Activated CD8-positive, alpha-beta memory T cell treated with anti-CD3 and anti-CD28 coated beads for 4 hours (primary cell): Measurements from ENCODE around the gene SEPTIN3.

ENCODE experiments used
- DNase-seq, 2 donors: peaks; one replicate each; pipeline ENCODE4 v3.0.0-alpha.2; 2020; ENCODE audit warnings: low read depth in 2 of 2

Gene SEPTIN3

DNA sequence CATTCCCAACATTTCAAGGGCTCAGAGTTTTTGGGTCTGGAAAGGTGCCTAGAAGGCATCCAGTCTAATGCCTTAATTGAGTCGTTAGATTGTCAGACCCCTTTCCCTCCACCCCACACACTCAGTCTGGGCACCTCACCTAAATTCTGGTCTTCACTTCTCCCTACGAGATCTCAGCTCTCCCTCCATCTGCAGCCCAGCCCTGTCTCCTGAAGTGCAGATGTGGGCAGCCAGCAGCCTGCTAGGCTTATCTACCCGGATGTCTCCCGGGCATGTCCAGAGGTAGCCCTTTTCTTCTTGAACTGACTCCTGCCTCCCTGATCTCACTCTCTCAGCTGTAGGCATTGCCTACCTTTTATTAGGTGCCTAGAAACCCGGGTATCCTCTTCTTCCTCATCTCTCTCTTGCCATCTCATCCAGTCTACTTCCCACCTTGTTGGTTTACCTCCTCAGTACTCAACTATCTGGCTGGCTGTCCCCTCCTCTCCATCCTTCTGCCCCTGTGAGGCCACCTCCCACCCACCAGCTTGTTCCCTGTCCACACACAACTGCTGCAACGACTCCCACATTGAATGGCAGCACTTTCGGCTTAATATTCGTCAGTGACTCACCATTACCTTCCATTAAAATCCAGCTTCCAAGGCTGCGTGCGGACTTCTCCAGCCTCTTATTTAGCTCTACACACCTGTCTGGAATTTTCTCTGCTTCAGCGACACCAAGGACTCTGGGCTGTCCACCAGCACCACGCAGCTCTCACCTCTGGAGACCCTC lies 6.2 kb downstream of the SEPTIN3 start:
- DNase-seq = no peak

DNA sequence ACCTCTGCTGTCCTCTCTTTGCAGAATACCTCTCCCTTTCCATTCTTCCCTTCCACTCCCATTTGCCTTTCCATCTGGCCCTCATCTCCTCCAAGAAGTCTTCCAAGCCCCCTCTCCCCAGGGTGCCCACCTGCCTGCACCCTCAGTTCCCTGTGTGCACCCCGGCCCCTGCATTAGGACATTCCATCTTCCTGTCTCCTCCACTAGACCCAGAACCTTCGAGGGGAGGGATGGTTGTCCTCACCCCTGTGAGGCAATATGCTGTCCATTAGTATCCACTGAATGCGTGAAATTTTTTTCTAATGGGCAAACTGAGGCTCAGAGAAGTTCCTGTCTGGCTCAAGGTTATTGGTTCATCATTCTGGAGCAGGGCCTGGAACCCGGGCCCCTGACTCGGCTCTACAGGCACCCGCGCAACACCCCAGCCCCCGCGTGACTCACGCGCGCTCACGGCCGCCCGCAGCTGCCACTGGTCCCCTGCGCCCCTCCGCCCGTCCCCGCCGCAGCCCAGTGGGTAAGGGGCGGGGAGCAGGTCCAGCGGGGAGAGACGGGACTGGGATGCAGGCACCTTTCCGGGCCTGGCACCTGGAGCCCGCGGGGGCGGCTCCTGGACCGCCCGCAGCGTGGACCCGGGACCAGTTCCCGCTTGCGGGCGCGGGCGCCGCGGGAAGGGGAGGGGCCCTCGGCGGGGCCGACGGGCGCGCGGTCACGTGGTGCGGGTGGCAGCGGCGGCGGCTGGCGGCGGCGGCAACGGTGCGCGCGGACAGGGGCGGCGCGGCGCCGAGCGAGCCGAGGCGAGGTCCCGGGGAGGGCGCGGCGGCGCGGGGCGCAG lies 7.0 kb downstream of the SEPTIN3 start:
- no peak for DNase-seq

DNA sequence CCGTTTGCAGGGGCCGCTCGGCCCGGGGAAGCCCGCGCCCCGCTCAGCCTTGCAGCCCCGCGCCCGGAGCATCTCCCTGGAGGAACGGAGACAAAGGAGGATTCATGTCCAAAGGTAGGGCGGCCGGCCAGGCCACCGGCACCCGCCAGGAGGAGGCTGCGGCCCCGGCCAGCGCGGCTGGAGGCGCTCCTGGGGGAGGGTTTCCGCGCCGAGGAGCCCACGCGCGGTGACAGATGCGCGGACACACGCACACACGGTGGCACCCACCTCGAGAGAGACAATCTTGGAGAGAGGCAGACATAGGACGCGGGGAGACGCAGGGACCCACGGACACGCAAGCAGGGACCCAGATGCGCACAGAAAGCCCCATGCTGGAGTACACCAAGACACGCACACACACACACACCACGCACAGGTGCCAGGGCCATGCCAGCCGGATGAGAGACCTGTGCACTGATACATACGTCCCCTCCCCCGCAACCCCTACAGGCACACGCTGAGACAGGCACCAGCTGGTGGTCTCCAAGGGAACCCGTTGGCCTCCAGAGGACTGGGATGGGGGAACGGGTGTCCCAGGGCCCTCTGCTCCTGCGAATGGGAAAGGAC lies 7.8 kb downstream of the SEPTIN3 start:
- no peak for DNase-seq

DNA sequence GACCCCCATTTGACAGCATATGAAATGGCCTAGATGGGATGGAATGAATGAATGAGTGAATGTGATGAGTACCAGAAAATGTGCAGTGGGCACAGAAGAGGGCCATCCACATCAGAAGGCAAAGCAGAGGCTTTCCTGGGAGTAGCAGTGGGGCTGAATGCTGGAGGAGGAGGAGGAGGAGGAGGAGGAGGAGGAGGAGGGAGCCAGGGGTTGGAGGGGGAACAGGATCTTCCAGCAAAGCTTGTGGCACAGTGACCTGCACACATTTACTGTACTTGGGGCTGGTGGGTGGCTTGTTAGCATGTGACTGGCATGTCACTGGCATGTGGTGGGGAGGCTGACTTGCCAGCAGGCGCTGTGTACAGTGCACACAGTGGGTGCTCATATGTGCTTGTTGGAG lies 9.5 kb downstream of the SEPTIN3 start:
- no peak for DNase-seq

DNA sequence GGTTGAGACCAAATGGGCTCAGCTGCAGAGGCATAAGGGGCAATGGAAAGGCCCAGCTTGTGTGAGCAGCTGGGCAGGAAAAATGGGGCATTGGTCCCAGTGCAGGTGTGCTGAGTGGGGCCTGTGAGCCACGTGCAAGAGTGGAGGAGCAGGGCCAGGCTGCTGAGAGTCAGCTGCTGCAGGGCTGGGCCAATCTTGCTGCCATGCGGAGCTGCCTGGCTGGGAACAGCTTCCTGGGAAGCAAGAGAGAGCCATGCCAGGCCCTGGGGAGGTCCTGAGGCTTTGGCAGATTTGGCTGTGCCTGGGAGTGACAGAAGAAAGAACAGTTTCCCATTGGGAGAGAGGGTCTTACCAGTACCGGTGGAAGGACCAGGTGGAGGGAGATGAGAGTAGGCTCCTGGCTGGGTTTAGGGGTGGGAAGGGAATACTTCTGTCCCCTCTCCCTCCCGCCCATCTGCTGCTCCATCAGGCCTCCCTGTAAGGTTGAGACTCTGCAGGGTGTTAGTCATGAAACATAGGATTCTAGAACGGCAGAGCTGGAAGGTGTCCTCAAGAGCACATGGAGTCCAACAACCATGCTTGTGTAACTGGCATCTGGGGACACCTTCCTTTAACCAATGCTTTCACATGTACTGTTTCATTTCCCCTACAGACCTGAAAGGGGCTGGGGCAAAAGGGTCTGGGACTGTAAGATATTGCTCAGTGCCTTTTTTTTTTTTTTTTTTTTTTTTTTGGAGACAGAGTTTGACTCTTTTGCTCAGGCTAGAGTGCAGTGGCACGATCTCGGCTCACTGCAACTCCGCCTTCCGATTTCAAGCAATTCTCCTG lies 10.4 kb downstream of the SEPTIN3 start:
- DNase-seq = no peak

DNA sequence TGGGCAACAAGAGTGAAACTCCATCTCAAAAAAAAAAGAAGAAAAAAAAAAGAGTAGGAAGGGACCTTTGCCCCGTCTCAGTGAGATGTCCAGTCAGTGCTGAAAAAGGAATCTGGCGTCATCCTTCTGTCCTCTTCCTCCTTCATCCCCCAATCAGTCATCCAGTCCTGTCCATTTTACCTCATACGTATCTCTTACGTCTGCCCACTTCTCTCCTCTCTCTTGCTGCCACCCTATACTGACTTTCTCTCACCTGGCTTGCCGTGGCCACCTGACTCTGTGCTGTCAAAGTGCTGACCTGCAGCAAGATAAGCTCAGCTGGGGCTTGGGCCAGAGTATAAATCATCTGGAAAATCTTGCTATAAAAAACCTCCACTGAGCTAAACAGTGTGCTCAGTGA lies 13.6 kb downstream of the SEPTIN3 start:
- no peak for DNase-seq

DNA sequence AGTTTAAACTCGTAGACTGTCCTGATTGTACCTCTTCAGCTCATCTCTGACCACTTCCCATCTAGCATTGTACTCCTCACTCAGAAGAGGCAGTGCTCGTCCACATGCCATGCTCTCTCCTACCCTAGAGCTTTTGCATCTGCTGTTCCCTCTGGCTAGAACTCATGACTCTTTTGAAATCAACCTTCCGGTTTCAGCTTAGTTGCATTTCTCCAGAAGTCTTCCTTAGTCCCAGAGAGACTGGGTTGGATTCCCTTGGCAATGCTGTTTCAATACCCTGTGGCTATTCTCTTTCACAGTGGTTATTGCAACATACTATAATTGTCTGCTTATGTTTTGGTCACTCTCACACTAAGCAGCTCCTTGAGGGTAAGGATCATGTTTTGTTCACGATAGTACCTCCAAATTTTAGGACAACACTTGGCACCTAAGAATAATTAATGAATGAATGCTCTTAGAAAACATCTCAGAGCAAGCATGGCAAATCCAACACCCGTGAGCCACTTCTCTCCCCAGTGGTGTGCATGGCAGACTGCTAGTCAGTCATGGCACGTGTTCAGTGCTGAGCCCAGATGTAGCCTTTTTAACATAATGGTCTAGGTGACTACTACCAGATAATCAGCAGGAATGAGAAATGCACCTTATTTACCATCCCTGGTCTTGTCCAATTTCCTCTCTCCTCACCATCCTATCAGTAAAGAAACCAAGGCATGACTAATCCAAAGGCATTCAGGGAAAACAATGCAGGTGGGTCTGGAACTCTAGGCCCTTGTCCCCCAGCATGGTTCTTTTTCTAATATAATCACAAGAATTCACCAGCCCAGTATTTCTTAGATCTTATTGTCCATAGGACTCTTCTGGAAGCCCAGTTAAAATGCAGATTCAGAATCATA lies 14.5 kb downstream of the SEPTIN3 start:
- no peak for DNase-seq

DNA sequence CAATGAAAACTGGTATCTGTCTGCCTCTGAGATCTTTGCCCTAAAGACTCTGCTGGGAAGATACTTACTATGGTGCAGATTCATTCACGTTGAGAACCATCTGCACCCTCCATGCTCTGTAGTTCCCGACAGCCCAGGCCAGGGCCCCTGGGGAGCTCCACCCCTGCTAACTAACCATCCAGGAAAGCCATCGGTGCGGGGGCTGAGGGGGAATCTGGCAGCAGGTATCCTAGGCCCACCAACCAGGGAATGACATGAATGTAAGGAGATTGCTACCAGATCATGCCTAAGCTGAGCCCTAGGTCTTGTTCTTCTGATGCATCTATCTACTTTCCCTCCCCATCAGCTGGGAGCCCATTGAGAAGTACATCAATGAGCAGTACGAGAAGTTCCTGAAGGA lies 18.0 kb downstream of the SEPTIN3 start:
- no peak for DNase-seq

DNA sequence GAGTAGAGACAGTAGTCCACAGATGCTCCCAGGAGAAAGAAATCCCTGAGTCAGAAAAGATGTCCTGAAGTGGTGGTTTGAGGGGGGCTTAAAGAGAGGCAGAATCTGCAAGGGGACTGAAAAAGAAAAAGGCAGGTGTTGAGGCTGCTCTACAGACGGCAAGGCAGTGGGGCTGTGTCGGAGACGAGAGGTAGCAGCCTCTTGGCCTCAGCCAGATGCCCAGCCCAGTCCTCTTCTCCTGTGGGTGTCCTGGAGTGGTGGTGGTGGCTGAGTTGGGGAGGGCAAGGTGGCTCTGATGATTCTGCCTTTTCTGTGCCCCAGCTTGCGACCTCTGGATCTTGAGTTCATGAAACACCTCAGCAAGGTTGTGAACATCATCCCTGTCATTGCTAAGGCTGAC lies 20.0 kb downstream of the SEPTIN3 start:
- no peak for DNase-seq

DNA sequence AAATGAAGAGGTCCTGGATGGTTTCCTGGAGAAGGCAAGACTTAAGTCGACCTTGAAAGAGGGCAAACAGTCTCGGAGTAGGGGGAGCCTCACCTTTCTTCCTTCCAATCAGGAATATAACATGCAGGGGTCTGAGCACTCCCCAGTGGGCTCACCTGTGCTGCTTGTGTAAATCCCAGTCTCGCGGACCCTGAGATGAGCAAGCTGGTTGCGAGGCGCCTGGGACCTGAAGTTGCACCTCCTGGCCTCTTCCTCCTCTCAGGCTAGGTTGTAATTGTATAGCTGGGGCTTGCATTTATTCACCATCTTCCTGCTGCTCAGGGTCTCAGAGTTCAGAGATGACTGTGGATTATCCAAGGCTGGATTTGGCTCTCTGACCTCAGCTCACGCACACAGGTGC lies 21.9 kb downstream of the SEPTIN3 start:
- DNase-seq = no peak

DNA sequence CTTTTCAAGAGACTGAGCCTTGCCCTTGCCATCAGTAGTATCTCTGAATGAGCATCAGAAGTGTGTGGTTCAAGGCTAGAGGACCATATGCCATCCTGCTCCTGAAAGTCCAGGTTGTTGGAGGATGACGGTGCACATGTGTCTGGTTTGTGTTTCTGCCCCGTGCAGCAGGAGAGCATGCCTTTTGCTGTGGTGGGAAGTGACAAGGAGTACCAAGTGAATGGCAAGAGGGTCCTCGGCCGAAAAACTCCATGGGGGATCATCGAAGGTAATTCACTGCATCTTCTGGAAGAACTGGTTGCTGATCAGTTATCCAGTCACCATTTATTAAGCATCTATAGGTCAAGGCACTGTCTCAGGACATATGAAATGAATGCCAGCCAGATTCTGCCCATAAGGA lies 23.3 kb downstream of the SEPTIN3 start:
- no peak for DNase-seq

DNA sequence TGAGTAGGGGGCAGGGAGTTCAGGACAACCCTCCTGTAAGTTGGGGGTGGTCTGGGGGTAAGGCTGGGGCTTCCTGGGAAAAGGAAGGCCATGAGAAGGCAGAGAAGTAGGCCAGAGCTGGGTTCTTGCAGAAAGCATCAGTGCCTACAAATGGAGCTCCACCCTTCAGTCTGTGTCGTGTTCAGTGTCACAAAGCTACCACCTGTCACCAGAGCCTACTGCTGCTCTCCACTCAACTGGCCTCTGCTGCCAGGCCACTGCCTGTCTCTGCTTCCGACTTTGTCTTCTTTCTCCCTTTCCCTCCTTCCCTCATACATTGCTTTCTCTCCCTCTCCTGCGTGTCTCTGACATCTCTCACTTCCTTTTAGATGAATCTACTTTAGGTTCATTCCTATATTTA lies 26.0 kb downstream of the SEPTIN3 start:
- DNase-seq = no peak

DNA sequence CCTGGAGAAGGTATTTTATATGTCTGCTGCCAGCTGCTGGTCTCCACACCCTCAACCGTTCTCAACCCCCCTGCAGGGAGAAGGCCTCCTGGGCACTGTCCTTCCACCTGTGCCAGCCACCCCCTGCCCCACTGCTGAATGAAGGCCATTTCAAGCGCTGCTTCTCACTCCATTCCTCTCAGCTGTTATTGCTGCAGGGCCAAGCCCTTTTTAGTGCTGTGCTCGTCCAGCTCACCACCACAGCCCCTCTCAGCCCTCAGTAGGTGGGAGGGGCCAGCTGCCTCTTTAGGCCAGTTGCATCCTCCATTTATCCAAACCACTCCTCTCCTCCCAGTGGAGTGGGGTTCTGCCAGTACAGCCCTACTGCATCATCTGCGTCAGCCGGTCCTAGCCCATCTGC lies 27.6 kb downstream of the SEPTIN3 start:
- no peak for DNase-seq

DNA sequence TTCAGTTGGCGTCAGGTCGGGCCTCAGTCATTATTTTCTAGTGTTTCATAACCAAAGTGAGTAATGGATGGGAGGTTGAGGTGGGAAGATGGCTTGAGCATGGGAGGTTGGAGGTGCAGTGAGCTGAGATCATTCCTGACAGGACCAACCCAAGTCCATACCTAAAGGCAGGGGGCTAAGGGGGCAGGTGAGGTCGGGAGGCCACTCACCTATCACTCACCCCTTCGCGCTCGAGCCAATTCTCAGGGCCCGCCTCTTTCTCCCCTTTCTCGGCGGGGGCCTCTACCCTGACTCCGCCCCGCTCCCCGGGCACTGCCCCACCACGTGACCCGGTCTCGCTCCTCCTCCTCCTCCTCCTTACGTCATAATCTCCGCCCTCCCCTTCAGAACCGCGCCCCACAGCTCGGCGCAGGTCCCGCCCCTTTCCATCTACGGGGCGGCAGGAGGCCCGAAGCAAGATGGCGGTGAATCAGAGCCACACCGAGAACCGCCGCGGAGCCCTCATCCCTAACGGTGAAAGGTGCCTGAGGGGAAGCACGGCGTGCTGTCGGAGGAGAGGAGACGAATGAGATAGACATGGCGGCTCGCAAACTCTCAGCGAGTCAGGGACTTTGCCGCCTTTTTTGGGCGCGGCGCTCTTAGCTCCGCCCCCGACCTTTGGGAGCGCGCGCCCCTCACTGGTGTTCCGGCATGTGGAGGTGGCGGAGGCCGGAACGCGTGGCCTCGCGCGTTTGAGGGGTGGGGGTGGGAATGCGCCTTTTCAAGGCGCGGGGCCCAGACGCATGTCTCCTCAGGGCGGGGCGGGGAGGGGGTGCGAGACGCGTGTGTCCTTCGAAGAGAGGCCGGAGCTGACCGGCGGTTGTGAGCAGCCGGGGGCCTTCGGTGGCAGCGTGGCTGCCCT lies 29.4 kb downstream of the SEPTIN3 start, which contains the start of gene WBP2NL:
WBP2NL (plus strand) TSS at position 428 of the 901 bp plus-strand sequence; CDS start at position 459, 31 bp downstream.
- DNase-seq = peak; percentile 71 to 83

DNA sequence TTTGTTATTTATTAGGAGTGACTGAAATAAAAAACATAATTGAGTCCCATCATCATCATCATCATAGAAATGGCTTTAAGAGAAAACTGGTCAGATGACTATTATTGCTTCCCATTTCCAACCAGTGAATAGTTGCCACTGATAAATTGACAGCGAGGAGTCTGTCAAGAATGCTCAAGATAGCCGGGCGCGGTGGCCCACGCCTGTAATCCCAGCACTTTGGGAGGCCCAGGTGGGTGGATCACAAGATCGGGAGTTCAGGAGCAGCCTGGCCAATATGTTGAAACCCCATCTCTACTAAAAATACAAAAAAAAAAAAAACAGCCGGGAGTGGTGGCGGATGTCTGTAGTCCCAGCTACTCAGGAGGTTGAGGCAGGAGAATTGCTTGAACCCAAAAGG lies 31.2 kb downstream of the SEPTIN3 start:
- no peak for DNase-seq

DNA sequence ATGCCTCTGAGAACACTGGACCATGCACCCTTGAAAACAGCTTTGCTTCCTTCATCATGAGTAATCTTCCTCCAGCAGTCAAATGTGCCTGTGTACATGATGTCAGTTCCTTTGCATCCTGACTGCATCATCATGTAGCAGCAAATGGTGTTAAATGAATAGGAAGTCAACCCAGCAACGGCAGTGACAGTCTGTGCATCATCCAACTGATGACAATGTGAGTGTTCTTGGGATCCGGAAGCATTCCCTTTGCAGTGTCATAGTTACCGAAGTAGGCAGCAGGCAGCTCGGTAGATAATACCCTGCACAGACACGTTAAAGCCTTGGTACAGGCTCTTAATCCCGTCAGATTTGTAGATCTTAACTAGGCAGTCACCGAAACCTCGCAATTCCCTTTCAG lies 31.9 kb downstream of the SEPTIN3 start:
- no peak for DNase-seq

DNA sequence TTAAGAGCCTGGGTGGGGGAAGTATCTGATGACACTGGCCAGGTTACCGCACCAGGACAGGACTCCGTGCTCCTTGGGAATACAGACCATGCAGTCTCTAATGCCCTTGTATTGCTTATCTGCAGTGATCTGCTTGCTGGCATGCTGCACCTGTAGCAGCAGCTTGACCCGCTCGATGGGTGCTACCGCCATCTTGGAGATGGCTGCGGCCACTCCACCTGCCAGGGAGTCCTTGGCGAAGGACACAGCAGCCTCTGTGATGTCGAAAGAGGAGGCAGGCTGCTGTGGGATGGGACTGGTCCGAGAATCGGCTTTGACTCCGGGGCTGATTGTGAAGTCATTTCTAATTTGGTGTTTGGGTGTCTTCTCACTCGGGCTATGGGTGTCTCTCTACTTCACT lies 32.5 kb downstream of the SEPTIN3 start:
- no peak for DNase-seq

DNA sequence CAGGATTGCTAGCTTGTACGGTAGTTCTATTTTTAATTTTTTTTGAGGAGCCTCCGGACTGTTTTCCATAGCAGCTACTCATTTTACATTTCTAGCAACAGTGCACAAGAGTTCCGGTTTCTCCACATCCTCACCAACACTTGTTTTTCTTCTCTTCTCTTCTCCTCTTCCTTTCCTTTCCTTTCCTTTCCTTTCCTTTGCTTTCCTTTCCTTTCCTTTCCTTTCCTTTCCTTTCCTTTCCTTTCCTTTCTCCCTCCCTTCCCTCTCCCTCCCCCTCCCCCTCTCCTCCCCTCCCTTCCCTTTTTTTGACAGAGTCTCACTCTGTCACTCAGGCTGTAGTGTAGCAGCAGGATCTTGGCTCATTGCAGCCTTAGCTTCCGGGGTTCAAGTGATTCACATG lies 38.7 kb downstream of the SEPTIN3 start:
- DNase-seq = no peak

DNA sequence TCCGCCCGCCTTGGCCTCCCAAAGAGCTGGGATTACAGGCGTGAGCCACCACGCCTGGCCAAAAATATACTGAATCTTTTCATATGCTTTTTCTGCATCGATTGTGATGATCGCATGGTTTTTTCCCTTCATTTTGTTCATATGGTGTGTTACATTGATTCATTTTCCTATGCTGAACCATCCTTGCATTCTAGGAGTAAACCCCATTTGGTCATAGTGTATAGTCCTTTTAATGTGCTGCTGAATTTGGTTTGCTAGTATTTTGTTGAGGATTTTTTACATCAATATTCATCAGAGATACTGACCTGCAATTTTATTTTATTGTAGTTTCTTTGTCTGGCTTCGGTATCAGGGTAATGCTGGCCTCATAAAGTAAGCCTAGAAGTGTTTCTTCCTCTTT lies 41.5 kb downstream of the SEPTIN3 start:
- no peak for DNase-seq

DNA sequence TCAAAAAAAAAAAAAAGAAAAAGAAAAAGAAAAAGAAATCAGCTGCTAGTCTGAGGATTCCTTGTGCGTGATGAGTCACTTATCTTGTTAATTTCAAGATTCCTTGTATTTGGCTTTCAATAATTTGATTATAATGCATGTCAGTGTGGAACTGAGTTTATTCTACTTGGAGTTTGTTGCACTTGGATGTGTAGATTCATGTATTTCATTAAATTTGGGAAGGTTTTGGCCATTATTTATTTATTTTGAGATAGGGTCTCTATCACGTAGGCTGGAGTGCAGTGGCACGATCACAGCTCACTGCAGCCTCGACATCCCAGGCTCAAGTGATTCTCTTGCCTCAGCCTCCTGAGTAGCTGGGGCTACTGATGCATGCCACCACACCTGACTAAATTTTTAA lies 44.1 kb downstream of the SEPTIN3 start:
- DNase-seq = no peak
